ENCODE results near the gene RPS24. TPM values are rescaled to one million over a fixed set of nuclear protein-coding genes. Genes with fewer than 3 reads are reported as not detected.
A peak's percentile ranks its signal among the peaks of the same experiment; 100 is the strongest.

The RPS24 gene
- total and polyA plus RNA-seq, 9 of the 15 experiments (the other 6 are each of a cell fraction or from before 2014, with no cell fraction given): 1,947 to 7,307 (median 5,944) TPM

GRCh38 chr10:78029269-78030226 is 4.1 kb upstream of the RPS24 start, which contains the start of gene POLR3A (continued):
- TF ChIP-seq ZNF347 (CRISPR knock-in tag; IDR thresholded peaks at IDR 0.05; ENCODE audit: low read depth) (no peak), ZNF57 (CRISPR knock-in tag; IDR thresholded peaks at IDR 0.05) (peak; percentile 50; the same call in 1 of the 2 replicates), ZNF764 (CRISPR knock-in tag; IDR thresholded peaks at IDR 0.05; ENCODE audit: low read depth) (no peak), NCOA1 (IDR thresholded peaks at IDR 0.05; ENCODE audit: low read depth) (no peak; the same call in 1 of the 2 replicates), PYGO2 (tag; IDR thresholded peaks at IDR 0.05) (0 out of 2 replicates have a peak, but pooled peaks have one; percentile 34), STAG1 (CRISPR knock-in tag; IDR thresholded peaks at IDR 0.05; ENCODE audit: borderline replicate concordance) (no peak), SP2 (IDR thresholded peaks at IDR 0.05; ENCODE audit: extremely low read depth, low read depth, low read length, poor library complexity, severe bottlenecking) (peak; percentile 80), ZNF699 (CRISPR knock-in tag; IDR thresholded peaks at IDR 0.05; ENCODE audit: insufficient replicate concordance) (no peak), ETV6 (IDR thresholded peaks at IDR 0.05; ENCODE audit: borderline replicate concordance in 1 of 2, low read depth in 2 of 2, low read length in 1 of 2) (0 out of 4 replicates have a peak, but pooled peaks of 1 of the 2 experiments have one; percentile 37), ETV6 (CRISPR knock-in tag; IDR thresholded peaks at IDR 0.05; ENCODE audit: borderline replicate concordance) (no peak), NELFE (IDR thresholded peaks at IDR 0.05; ENCODE audit: insufficient read depth, insufficient read length) (no peak), CBX5 (IDR thresholded peaks at IDR 0.05; ENCODE audit: borderline replicate concordance, low read depth) (no peak), CHAMP1 (IDR thresholded peaks at IDR 0.05) (peak; percentile 83), ILF3 (IDR thresholded peaks at IDR 0.05; ENCODE audit: borderline replicate concordance) (no peak), ZNF217 (CRISPR knock-in tag; IDR thresholded peaks at IDR 0.05) (no peak), ARNT (IDR thresholded peaks at IDR 0.05) (peak; percentile 87 to 92; a peak in 3 of 4 replicates)
- TF ChIP-seq, protein P1, sequence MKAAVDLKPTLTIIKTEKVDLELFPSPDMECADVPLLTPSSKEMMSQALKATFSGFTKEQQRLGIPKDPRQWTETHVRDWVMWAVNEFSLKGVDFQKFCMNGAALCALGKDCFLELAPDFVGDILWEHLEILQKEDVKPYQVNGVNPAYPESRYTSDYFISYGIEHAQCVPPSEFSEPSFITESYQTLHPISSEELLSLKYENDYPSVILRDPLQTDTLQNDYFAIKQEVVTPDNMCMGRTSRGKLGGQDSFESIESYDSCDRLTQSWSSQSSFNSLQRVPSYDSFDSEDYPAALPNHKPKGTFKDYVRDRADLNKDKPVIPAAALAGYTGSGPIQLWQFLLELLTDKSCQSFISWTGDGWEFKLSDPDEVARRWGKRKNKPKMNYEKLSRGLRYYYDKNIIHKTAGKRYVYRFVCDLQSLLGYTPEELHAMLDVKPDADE (conservative IDR thresholded peaks at IDR 0.05; ENCODE audit: control insufficient read depth, low read depth, low read length): 0 out of 2 replicates have a peak, but pooled peaks have one; percentile 21
- TF ChIP-seq, protein P2, sequence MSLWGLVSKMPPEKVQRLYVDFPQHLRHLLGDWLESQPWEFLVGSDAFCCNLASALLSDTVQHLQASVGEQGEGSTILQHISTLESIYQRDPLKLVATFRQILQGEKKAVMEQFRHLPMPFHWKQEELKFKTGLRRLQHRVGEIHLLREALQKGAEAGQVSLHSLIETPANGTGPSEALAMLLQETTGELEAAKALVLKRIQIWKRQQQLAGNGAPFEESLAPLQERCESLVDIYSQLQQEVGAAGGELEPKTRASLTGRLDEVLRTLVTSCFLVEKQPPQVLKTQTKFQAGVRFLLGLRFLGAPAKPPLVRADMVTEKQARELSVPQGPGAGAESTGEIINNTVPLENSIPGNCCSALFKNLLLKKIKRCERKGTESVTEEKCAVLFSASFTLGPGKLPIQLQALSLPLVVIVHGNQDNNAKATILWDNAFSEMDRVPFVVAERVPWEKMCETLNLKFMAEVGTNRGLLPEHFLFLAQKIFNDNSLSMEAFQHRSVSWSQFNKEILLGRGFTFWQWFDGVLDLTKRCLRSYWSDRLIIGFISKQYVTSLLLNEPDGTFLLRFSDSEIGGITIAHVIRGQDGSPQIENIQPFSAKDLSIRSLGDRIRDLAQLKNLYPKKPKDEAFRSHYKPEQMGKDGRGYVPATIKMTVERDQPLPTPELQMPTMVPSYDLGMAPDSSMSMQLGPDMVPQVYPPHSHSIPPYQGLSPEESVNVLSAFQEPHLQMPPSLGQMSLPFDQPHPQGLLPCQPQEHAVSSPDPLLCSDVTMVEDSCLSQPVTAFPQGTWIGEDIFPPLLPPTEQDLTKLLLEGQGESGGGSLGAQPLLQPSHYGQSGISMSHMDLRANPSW (CRISPR knock-in tag; IDR thresholded peaks at IDR 0.05): no peak
- TF ChIP-seq, protein P3, sequence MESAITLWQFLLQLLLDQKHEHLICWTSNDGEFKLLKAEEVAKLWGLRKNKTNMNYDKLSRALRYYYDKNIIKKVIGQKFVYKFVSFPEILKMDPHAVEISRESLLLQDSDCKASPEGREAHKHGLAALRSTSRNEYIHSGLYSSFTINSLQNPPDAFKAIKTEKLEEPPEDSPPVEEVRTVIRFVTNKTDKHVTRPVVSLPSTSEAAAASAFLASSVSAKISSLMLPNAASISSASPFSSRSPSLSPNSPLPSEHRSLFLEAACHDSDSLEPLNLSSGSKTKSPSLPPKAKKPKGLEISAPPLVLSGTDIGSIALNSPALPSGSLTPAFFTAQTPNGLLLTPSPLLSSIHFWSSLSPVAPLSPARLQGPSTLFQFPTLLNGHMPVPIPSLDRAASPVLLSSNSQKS (CRISPR knock-in tag; IDR thresholded peaks at IDR 0.05): no peak

Data from K562 (cell line).